ENCODE measurements around the gene VWA1.

VWA1 gene

GRCh38 chr1:1419813-1420653 is 15.5 kb upstream of the VWA1 start:
- Histone ChIP-seq H3K27ac (ENCODE audit: low read length) (no peak overlapping the region), H3K9ac (ENCODE audit: low read length) (no peak overlapping the region)

GRCh38 chr1:1420654-1421141 is 14.8 kb upstream of the VWA1 start:
- no peak overlapping the region for H3K4me3 ChIP-seq (ENCODE audit: low read length)
- peaks cover 17% of the 10 kb centered on the region for H3K4me1 ChIP-seq (ENCODE audit: control insufficient read depth, low read depth, low read length)
- no peaks in the 10 kb centered on the region for H3K36me3 ChIP-seq (ENCODE audit: control insufficient read depth, low read depth, low read length)
- no peak overlapping the region for H3K9ac ChIP-seq (ENCODE audit: low read length)
- no peaks in the 10 kb centered on the region for H3K9me3 ChIP-seq (ENCODE audit: control insufficient read depth, low read depth, low read length)
- H3K27me3 ChIP-seq (ENCODE audit: control insufficient read depth, insufficient read depth, low read length): no peaks in the 10 kb centered on the region
- no peak overlapping the region for H3K27ac ChIP-seq (ENCODE audit: low read length)

More at GRCh38 chr1:1419813-1420653, 15.5 kb upstream of the VWA1 start:
- Histone ChIP-seq H3K9me3 (ENCODE audit: control insufficient read depth, low read depth, low read length) (no peaks in the 10 kb centered on the region), H3K4me1 (ENCODE audit: control insufficient read depth, low read depth, low read length) (peaks cover 13% of the 10 kb centered on the region), H3K4me3 (ENCODE audit: low read length) (no peak overlapping the region), H3K27me3 (ENCODE audit: control insufficient read depth, insufficient read depth, low read length) (no peaks in the 10 kb centered on the region), H3K36me3 (ENCODE audit: control insufficient read depth, low read depth, low read length) (no peaks in the 10 kb centered on the region)

- Histone ChIP-seq H3K27ac (ENCODE audit: low read length) (no peak within 1 kb of the TSS), H3K4me1 (ENCODE audit: control insufficient read depth, low read depth, low read length) (peaks cover 22% of the 10 kb centered on the region), H3K4me3 (ENCODE audit: low read length) (no peak within 1 kb of the TSS), H3K9ac (ENCODE audit: low read length) (no peak within 1 kb of the TSS), H3K36me3 (ENCODE audit: control insufficient read depth, low read depth, low read length) (no peaks in the 10 kb centered on the region), H3K27me3 (ENCODE audit: control insufficient read depth, insufficient read depth, low read length) (no peaks in the 10 kb centered on the region), H3K9me3 (ENCODE audit: control insufficient read depth, low read depth, low read length) (no peaks in the 10 kb centered on the region)
Observed at GRCh38 chr1:1421147-1421906, 14.2 kb upstream of the VWA1 start, which contains the start of gene ANKRD65. Gene ANKRD65, minus strand, starts transcription at chr1:1421276. Its CDS starts 271 bp downstream, at chr1:1421005.

DNA sequence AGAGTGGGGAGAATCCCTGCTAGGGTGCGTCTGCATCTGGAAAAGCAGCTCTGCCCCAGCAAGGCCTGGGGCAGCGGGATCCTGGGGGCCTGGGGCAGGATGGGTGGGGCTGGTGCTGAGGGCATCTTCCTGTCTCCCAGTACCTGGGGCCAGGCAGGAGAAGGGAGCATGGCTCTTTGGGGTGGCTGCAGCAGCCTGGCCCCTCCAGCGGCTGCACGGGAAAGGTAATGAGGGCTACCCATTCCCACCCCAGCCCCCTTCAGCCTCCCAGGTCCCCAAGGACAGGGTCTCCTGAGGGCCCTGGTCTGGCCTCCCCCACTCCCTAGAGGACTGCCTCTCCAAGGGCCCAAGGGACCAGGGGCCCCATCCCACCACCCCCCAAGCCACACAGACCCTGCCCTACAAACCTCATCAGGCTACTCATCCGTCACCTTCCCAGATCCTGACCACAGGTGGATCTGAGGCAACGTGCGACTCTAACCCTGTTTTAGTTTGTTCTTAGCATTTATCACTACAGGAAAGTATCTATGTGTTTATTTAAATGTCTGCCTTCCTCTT is 13.5 kb upstream of the VWA1 start:
- H3K36me3 ChIP-seq (ENCODE audit: control insufficient read depth, low read depth, low read length): no peaks in the 10 kb centered on the region
- no peaks in the 10 kb centered on the region for H3K27me3 ChIP-seq (ENCODE audit: control insufficient read depth, insufficient read depth, low read length)
- H3K9ac ChIP-seq (ENCODE audit: low read length): no peak overlapping the region
- no peak overlapping the region for H3K27ac ChIP-seq (ENCODE audit: low read length)
- H3K4me1 ChIP-seq (ENCODE audit: control insufficient read depth, low read depth, low read length): peaks cover 26% of the 10 kb centered on the region
- H3K9me3 ChIP-seq (ENCODE audit: control insufficient read depth, low read depth, low read length): no peaks in the 10 kb centered on the region
- no peak overlapping the region for H3K4me3 ChIP-seq (ENCODE audit: low read length)

DNA sequence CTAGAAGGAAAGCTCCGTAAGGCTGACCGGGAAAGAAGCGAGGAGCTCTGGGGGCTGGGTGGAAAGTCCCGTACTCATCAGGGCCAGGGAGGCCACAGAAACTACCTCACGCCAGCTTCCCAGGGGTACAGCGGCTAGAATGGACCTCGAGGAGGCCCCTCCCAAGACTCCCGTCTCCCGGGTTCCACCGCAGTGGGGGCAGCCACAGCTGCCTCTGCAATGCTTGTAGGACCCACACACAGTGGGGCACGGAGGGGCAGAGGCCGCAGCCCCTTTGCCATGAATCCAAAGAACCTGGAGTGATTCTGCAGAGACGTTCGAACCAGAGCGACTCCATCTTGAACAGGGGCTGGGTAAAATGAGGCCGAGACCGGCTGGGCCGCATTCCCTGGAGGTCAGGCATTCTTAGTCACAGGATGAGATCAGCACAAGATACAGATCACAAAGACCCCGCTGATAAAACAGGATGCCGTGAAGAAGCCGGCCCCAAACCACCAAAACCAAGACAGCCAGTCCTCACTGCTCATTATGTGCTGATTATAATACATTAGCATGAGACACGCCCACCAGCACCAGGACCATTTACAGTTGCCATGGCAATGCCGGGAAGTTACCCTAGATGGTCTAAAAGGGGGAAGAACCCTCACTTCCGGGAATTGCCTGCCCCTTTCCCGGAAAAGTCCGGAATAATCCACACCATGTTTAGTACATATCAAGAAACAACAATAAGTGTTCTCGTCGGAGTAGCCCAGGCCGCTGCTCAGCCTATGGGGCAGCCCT is 12.8 kb upstream of the VWA1 start:
- H3K9me3 ChIP-seq (ENCODE audit: control insufficient read depth, low read depth, low read length): no peaks in the 10 kb centered on the region
- H3K4me3 ChIP-seq (ENCODE audit: low read length): no peak overlapping the region
- H3K4me1 ChIP-seq (ENCODE audit: control insufficient read depth, low read depth, low read length): peaks cover 26% of the 10 kb centered on the region
- no peaks in the 10 kb centered on the region for H3K27me3 ChIP-seq (ENCODE audit: control insufficient read depth, insufficient read depth, low read length)
- no peak overlapping the region for H3K27ac ChIP-seq (ENCODE audit: low read length)
- no peak overlapping the region for H3K9ac ChIP-seq (ENCODE audit: low read length)
- H3K36me3 ChIP-seq (ENCODE audit: control insufficient read depth, low read depth, low read length): no peaks in the 10 kb centered on the region

GRCh38 chr1:1423245-1423597 is 12.3 kb upstream of the VWA1 start:
- Histone ChIP-seq H3K9ac (ENCODE audit: low read length) (no peak overlapping the region), H3K4me3 (ENCODE audit: low read length) (no peak overlapping the region), H3K27ac (ENCODE audit: low read length) (no peak overlapping the region), H3K9me3 (ENCODE audit: control insufficient read depth, low read depth, low read length) (no peaks in the 10 kb centered on the region), H3K4me1 (ENCODE audit: control insufficient read depth, low read depth, low read length) (peaks cover 26% of the 10 kb centered on the region), H3K27me3 (ENCODE audit: control insufficient read depth, insufficient read depth, low read length) (no peaks in the 10 kb centered on the region), H3K36me3 (ENCODE audit: control insufficient read depth, low read depth, low read length) (no peaks in the 10 kb centered on the region)

DNA sequence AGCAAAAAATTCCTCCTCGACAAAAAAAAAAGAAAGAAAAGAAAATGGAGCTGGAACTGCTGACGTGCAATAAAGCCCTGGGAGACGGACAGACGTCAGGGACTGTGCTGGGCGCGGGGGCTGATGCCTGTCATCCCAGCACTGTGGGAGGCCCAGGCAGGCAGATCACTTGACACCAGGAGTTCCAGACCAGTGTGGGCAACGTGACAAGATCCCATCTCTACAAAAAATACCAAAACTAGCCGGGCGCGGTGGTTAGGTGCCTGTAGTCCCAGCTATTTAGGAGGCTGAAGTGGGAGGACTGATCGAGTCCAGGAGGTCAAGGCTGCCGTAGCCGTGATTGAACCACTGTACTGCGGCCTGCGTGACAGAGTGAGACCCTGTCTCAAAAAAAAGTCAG is 10.8 kb upstream of the VWA1 start:
- Histone ChIP-seq H3K27me3 (ENCODE audit: control insufficient read depth, insufficient read depth, low read length) (no peaks in the 10 kb centered on the region), H3K4me1 (ENCODE audit: control insufficient read depth, low read depth, low read length) (peaks cover 26% of the 10 kb centered on the region), H3K36me3 (ENCODE audit: control insufficient read depth, low read depth, low read length) (no peaks in the 10 kb centered on the region), H3K4me3 (ENCODE audit: low read length) (no peak overlapping the region), H3K9ac (ENCODE audit: low read length) (no peak overlapping the region), H3K9me3 (ENCODE audit: control insufficient read depth, low read depth, low read length) (no peaks in the 10 kb centered on the region), H3K27ac (ENCODE audit: low read length) (no peak overlapping the region)

GRCh38 chr1:1425426-1425752 is 10.1 kb upstream of the VWA1 start:
- Histone ChIP-seq H3K27ac (ENCODE audit: low read length) (no peak overlapping the region), H3K9me3 (ENCODE audit: control insufficient read depth, low read depth, low read length) (no peaks in the 10 kb centered on the region), H3K4me3 (ENCODE audit: low read length) (no peak overlapping the region), H3K27me3 (ENCODE audit: control insufficient read depth, insufficient read depth, low read length) (no peaks in the 10 kb centered on the region), H3K36me3 (ENCODE audit: control insufficient read depth, low read depth, low read length) (no peaks in the 10 kb centered on the region), H3K9ac (ENCODE audit: low read length) (no peak overlapping the region), H3K4me1 (ENCODE audit: control insufficient read depth, low read depth, low read length) (peaks cover 30% of the 10 kb centered on the region)

DNA sequence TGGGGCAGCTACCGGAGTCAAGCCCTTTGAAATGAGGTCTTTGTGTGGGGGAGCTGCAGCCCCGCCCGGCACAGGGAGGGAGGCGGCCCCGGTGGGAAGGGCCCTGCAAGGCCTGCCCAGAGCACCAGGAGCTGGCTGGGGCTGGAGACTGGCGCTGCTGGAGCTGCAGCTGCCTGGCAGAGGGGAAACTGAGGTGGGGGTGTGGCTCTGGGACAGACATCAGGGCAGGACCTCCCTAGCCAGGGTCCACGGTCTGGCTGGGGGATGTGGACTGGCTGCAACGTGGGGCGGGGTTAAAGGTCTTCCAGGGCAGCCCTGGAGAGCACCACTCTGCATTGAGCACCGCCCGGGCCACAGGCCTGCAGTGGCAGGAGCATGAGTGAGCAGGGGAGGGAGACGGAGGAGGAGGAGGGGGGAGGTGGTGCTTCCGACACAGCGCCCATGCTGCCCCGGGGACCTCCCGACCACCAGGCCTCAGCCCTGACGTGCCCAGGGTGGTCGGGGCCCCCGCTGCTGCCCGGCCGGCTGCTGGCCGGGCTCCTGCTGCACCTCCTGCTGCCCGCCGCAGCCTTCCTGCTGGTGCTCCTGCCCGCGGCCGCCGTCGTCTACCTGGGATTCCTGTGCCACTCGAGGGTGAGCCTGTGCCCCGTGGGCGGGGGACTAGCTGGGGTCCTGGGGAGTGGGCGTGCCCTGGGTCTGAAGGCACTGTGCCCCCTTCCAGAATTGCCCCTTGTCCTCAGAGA is 9.6 kb upstream of the VWA1 start:
- Histone ChIP-seq H3K4me1 (ENCODE audit: control insufficient read depth, low read depth, low read length) (peaks cover 30% of the 10 kb centered on the region), H3K4me3 (ENCODE audit: low read length) (peak overlapping the region; percentile 35)

GRCh38 chr1:1426496-1427105 is 8.9 kb upstream of the VWA1 start:
- H3K36me3 ChIP-seq (ENCODE audit: control insufficient read depth, low read depth, low read length): no peaks in the 10 kb centered on the region
- peak overlapping the region; percentile 35 for H3K4me3 ChIP-seq (ENCODE audit: low read length)
- no peaks in the 10 kb centered on the region for H3K27me3 ChIP-seq (ENCODE audit: control insufficient read depth, insufficient read depth, low read length)
- no peaks in the 10 kb centered on the region for H3K9me3 ChIP-seq (ENCODE audit: control insufficient read depth, low read depth, low read length)
- no peak overlapping the region for H3K27ac ChIP-seq (ENCODE audit: low read length)
- peaks cover 27% of the 10 kb centered on the region for H3K4me1 ChIP-seq (ENCODE audit: control insufficient read depth, low read depth, low read length)
- H3K9ac ChIP-seq (ENCODE audit: low read length): no peak overlapping the region

More for the DNA sequence above, 9.6 kb upstream of the VWA1 start:
- no peak overlapping the region for H3K27ac ChIP-seq (ENCODE audit: low read length)
- H3K36me3 ChIP-seq (ENCODE audit: control insufficient read depth, low read depth, low read length): no peaks in the 10 kb centered on the region
- no peak overlapping the region for H3K9ac ChIP-seq (ENCODE audit: low read length)
- H3K27me3 ChIP-seq (ENCODE audit: control insufficient read depth, insufficient read depth, low read length): no peaks in the 10 kb centered on the region
- no peaks in the 10 kb centered on the region for H3K9me3 ChIP-seq (ENCODE audit: control insufficient read depth, low read depth, low read length)
